HG03457 (cell line): ENCODE measurements around the gene DENND6B.

Experiments
- ATAC-seq: cut with Tn5 transposase; IDR thresholded peaks from one replicate; pipeline ENCODE4 v1.9.1; 2021; ENCODE audit warnings: moderate number of reproducible peaks; ENCODE audit not compliant: unreplicated experiment

DENND6B gene

GRCh38 chr22:50289942-50290630, 36.7 kb downstream of the DENND6B start:
- no peak for ATAC-seq

- no peak for ATAC-seq
Measured at GRCh38 chr22:50289151-50289941, 37.5 kb downstream of the DENND6B start.

GRCh38 chr22:50287731-50288130, 39.1 kb downstream of the DENND6B start:
- no peak for ATAC-seq

- ATAC-seq = no peak
Measured at GRCh38 chr22:50286701-50287318, 40.0 kb downstream of the DENND6B start.

- ATAC-seq = no peak
Measured at GRCh38 chr22:50286275-50286674, 40.5 kb downstream of the DENND6B start.

- no peak for ATAC-seq
Measured at GRCh38 chr22:50285568-50286229, 41.1 kb downstream of the DENND6B start.

- no peak for ATAC-seq
Measured at GRCh38 chr22:50284479-50284878, 42.3 kb downstream of the DENND6B start.

- ATAC-seq = no peak
Measured at GRCh38 chr22:50283821-50284220, 43.0 kb downstream of the DENND6B start.

GRCh38 chr22:50282361-50283155, 44.3 kb downstream of the DENND6B start:
- ATAC-seq = no peak

- ATAC-seq = no peak
Measured at GRCh38 chr22:50281957-50282356, 44.9 kb downstream of the DENND6B start.

- ATAC-seq = no peak
Measured at GRCh38 chr22:50281384-50281760, 45.4 kb downstream of the DENND6B start.

- no peak for ATAC-seq
Measured at GRCh38 chr22:50280708-50281383, 46.0 kb downstream of the DENND6B start.

- ATAC-seq = no peak
Measured at GRCh38 chr22:50280022-50280707, 46.6 kb downstream of the DENND6B start.

GRCh38 chr22:50278956-50279619, 47.7 kb downstream of the DENND6B start:
- no peak for ATAC-seq

GRCh38 chr22:50278461-50278860, 48.4 kb downstream of the DENND6B start:
- ATAC-seq = no peak

GRCh38 chr22:50277761-50278160, 49.1 kb downstream of the DENND6B start:
- no peak for ATAC-seq

- no peak for ATAC-seq
Measured at GRCh38 chr22:50276143-50276542, 50.7 kb downstream of the DENND6B start.

GRCh38 chr22:50275181-50276055, 51.4 kb downstream of the DENND6B start:
- ATAC-seq = no peak
